Activated effector memory CD4-positive, alpha-beta T cell treated with anti-CD3 and anti-CD28 coated beads, Interleukin-2, amount 50 U/mL, for 16 hours (primary cell): ENCODE results near the gene MKLN1.
"Not testable (repeated sequence)": the region's sequence is repeated elsewhere in the genome, so short reads cannot be mapped to it uniquely, and the experiment has no call there.

Experiments
- DNase-seq: peaks from one replicate; pipeline ENCODE4 v3.0.0-alpha.2; 2020

Gene MKLN1

DNA sequence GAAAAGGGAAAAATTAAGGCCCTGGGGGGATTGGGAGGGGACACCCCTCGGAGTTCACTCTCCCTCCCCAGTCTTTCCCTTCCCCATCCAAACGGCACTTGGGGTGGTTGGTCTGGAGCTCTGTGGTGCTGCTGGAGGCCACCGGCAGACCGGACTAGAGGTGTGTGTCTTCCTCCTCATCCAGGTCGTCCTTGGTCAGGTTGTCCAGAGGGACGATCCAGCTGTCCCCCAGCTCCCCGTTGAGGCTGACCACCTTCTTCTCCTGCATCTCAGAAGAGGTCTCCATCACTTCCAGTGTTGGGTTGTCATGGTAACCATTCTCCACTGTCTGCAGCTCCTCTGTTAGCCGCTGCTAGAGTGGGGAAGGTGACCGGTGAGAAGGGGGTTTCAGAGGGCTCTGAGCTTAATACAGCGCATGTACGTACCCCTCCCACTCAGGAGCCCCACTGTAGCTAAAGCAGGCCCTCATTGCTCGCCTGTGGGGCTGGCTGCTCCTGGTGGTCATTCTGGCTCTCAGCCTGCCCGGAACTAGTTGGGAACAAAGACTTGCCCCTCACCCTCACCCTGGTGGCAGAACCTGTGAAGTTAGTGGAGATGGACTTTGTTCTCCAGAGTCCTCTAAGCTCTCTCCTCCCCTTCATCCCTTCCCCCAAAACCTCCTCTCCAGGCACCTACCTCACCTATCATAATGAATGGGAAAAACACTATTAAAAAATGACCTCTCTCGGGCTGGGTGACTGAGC, 176.7 kb downstream of the MKLN1 start:
- no peak for DNase-seq

DNA sequence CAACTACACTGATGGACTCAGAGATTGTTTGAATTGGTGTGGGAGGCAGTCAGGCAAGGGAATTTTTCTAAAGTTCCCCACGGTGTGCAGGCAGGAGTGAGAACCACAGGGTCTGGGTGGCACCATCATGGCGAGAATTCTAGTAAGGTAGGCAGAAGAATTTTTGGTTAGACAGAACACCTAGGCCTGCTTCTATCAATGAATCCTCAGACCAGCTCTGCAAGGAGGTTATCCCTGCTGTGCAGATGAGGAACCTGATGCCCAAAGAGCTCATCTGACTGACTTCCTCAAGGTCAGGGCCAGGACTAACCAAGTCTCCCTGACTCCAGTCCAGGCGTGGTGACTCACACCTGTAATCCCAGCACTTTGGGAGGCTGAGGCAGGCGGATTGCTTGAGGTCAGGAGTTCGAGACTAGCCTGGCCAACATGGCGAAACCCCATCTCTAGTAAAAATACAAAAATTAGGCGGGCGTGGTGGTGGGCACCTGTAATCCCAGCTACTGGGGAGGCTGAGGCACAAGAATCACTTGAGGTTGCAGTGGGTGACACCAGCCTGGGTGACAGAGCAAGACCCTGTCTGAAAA, 177.5 kb downstream of the MKLN1 start:
- not testable (repeated sequence) for DNase-seq

DNA sequence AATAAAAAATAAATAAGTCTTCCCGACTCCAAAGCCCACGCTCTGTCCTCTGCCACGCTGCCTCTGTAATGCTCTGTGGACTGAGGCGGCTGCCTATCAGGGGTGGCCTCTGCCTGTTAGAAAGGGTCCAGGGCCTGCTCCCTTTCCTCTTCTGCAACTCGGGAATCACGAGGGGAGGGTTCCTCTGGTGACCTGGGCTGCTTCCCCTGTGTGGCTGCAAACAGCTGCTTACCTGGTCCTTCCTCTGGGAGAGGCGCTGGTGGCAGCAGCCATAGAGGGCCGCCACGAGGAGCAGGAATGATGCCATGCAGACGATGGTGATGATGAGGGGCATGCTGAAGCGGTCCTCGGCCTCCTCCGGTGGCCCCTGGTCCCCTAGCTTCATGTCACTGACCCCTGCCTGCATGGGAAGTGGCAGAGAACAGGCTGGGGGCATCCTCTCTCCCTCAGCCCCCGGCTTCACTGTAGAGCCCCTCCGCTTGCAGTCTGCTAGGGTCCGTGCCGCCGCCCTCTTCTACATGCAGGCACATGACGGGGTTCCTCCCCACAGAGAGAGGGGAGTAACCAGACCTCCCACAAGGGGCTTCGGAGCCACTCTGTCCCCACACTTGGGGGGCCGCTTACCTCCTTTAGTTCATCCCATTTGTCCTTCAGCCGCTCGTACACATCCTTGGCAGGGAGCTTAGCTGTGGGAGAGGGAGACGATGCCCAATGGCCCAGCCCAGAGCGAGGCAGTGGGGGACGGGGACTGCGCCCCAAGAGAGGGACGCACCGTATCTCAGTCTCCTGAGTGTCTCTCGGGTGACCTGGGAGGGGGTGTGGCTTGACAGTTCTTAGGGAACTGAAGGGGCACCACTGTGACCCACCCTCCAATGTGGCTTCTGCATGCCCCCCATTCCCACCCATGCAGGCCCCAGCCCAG, 178.2 kb downstream of the MKLN1 start:
- DNase-seq, result no peak

DNA sequence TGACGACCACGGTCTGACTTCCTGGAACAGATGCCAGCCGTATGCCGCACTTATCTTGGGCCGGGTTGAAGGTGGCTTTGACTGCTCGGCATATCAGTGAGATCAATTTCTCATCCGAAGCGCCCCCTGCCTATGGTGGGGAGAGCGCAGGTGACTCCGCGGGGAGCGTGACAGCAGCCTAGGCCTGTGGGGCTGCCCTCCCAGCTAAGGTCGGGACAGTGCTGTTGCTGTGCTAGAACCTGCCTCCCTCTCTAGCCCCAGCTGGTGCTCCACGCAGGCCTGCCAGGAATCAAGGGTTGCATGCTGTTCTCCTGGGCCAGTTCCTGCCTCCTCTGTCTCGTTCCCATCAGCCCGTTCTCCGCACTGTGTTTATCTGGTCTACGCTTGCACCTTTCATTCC, 178.9 kb downstream of the MKLN1 start:
- no peak for DNase-seq

DNA sequence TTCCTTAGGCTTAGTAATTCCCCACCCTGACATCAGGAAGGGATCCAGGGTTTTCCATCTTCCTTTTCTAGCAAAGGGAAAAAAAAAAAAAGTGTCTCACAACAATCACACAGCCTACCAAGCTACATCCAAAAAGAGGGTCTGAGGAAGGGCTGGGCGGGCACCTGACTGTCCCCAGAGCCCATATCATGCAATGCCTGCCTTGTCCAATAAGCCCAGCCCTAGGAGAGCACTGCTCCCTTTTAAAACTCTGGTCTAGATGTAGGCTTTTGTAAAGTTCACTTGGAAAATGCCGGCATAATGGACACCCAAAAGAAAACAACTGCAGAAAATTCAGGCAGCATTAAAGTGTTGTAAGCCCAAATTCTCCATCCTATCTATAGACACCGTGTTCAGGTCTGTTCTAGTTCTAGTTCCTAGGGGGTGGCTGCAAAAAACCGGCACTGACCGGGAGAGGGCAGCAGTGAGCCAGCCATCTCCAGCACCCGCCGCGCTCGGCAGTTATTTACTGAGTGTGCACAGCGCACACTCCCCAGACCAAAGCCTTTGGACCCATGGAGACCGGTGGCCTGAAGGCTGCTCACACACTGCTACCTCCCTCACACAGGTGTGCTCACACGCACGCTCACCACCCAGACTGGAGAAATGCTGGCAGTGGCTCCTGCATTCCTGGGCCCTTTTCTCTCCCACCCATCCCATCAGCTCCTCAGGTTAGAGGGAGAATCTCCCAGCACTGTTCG, 180.1 kb downstream of the MKLN1 start:
- DNase-seq, result peak; percentile 92

DNA sequence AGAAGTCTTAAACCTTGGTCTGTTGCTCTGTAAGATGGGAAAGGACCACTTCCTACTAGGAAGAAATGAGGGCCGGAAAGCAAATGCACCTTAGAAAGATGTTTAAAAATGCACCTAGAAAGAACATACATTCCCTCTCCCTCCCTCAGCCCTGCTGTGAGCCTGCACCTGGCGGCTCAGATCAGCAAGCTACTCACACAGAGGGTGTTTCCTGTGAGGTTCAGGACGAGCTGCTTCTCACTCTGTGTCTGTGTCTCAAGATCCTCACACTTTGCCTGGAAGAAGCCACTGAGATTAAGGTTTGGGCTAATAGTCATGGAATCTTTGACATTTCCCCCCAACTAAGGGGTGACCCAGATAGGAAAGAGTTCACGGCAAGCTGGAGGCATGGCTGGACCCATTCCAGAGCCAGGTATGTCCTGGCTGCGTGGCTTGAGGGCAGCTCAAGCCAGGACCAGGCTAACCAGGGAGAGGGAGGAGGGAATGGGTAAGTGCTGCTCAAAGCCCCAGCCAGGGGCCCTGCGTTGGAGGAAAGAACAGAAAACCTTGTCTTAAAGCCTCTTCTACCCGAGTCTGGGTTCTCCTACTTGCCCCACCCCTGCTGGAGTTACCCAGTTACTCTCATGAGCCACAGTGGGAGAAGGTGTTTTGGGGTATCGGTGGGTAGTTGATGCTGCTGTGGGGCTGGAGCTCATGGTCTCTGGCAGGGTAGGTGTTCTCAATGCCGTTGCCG, 181.2 kb downstream of the MKLN1 start:
- no peak for DNase-seq

DNA sequence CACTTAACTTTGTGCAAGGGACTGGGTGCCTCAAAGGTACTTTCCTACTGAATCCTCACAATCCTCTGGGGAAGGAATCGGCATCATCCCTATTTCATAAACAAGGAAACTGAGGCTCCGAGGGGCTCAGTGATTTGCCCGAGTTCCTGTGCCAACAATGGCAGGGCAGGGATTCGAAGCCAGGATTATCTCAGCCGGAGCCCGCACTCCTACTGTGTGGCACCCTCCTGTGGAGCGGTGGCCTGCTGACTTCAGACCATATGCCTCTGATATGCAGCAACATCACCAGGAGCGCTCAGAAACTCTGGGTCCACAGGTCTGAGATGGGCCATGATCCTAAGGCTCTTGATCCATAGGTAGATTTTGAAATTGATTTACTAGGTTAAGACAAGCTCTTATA, 182.1 kb downstream of the MKLN1 start:
- no peak for DNase-seq

DNA sequence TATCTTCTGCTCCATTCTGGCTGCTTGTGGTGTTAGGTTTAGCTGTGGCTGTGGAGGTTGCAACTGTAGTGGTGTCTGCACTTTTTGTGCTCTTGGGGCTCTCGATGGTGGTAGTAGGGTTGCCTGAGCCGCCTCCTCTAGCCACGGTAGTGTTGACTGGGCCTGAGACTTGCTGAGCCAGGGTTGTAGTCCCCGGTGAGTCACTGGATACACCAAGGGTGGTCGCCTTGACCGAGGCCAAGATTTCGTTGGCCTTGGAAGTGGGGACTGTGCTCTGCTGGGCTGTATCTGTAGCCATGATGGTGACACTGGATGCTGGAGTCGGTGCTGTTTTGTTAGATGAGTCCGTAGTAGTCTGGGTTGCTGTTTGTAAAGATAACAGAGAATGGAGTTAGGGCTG, 183.4 kb downstream of the MKLN1 start:
- DNase-seq, result no peak

DNA sequence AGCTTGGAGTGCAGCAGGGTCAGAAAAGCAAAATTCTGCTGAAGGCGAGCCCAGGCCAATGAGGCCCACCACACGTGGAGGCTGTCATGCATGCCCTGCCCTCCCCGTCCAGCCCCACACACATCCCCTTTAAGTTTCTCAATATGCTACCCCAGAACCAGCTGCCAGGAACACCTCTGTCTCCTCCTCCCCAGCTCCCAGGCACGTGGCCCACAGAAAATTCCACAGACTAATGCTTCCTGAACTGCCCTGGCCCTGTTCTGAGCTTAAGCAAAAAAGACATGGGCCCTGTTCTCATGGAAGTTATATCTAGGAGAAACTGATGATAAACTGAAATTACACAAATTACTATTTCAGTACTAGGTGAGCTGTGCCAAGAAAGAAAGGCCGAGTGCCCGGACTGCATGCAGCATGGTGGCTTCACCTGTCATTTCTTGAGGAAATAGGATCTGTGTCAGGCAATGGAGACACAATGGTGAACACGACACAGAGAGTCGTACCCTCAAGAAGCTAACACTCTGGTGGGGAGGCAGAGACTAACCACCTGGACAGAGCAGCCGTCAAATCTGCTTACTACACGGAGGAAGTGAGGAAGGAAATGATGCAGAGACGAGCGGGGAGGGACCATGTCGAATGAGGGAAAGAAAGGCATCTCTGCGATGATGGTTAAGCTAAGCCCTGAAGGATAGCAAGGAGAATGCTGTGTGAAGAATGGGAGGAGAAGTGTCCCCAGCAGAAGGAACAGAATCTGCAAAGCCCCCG, 184.3 kb downstream of the MKLN1 start:
- DNase-seq, result no peak

DNA sequence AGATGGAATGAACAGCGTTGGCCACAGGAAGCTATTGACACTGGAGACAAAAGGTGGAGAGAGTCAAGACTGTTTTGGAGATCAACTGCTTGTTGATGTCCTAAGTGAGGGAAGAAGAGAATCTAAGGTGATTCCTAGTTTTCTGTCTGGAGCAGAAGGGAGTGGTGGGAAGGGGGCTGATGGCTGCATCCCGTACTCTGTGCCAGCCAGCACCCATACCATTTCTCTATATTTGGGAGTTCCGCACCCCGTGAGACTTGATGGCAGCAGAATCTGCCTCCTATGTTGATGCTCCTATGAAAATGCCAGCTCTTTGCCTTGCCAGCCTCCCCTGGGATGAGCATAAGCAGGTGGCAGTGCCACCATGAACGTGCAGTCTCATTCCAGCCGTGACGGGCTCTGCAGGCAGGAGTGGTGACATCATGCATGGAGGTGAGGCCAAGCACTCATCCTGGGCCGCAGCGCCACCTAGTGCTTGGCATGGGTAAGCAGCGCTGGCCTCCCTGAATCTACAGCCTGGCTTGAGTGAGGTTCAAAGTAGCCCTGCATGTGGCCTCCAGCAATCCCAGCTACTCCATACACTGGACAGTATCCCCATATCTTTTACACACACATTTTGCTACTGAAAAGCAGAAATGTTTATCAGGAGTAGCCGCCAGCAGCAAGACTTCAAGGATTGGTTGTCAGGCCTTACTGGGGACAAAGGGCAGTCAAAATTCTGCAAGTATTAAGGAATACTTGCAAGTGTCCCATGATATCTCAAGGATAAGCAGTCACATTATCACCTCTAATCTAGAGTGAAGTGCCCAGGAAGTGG, 185.8 kb downstream of the MKLN1 start:
- peak; percentile 91 for DNase-seq

DNA sequence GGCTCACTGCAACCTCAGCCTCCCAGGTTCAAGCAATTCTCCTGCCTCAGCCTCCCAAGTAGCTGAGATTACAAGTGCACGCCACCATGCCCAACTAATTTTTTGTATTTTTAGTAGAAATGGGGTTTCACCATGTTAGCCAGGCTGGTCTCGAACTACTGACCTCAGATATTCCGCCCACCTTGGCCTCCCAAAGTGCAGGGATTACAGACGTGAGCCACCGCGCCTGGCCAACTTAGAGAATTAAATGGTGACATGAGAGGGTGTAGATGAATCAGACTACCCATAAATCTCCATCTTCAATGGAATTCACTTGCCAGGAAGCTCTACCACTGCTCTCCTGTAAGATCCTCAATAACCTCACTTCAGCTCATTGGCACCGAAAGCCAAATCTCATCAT, 187.8 kb downstream of the MKLN1 start:
- not testable (repeated sequence) for DNase-seq

DNA sequence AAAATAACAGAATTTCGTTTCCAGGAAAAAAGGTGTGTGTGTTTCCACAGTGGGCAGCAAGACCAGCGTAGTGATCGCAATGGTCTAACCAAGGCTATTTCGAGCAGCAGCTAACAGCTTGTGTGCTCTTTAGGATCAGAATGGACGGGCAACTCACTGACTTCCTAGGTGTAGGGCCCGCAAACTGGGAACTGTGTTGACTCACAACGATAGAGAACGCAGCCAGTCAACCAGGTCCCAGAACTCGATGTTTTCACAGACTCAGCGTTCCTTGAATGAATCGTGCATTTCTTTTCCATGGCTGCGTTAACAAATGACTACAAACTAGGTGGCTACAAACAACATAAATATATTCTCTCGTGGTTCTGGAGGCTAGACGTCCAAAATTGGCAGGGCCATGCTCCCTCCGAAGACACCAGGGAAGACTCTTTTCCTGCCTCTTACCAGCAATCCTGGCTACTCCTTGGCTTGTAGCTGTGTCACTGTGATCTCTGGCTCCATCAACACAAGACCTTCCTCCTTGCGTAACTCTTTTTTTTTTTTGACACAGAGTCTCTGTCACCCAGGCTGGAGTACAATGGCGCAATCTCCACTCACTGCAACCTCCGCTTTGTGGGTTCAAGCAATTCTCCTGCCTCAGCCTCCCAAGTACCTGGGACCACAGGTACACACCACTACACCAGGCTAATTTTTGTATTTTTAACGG, 189.7 kb downstream of the MKLN1 start:
- DNase-seq, result no peak

DNA sequence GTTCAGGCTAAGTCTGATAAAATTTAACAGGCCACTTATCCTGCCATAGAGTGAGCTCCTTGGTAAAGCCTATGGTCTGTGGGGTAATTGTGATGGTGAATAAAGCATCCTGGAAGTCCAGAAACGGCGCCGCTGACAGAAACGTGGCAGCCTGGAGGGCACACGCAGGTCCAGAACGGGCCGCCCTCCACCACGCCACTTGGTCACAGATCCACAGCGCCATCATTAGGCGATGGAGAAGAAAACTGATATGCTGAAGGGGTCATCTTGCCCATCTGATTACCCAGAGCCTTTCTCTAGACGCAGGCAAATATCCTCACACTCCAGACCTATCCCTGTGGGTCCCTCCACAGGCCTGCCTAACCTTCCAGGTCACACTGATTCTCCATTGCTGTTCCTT, 190.9 kb downstream of the MKLN1 start:
- DNase-seq, result no peak

DNA sequence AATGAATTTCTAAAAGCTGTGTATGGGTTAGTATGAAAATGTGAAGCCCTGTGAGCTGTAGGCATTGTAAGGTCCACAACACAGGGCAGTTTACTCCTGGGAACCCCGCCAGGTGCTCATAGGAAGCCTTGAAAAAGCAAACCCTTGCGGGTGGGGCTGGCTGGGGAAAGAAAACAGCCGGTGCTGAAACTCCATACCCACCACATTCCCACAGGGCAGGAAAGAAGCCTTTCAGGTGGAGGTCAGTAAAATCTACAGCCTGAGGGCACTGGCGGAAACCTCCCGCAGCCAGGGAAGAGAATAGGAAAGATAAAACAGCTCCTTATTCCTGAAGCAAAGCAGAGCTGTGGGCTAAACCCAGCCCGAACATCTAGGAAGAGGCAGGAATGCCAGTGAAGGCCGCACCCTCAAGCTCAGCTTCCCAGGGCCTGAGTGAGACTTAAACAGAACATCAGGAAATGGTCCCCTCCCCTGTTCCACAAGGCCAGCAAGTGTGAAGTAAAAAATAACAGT, 194.0 kb downstream of the MKLN1 start:
- peak; percentile 28 for DNase-seq

DNA sequence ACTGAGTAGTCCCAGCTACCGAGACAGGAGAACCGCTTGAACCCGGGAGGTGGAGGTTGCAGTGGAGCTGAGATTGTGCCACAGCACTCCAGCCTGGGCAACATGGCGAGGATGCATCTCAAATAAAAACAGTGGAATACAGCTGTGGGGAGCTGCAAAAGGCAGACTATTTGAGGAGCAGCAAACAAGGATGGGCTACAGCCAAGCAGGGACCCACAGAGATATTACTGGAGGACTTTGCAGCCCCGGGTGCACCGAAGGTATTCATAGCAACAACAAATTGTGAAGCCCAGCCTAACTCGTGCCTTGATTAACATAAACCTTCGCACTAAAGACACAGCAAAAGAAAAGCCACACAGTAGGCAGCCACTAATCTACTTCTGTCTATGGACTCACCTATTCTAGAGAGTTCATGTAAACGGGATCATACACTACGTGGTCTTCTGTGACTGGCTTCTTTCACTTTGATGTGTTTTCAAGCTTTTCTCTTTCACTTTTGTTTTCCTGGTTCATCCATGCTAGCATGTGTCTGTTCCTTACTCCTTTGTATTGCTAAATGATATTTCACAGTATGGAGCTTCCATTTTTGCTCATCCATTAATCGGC, 194.8 kb downstream of the MKLN1 start:
- peak; percentile 36 for DNase-seq

DNA sequence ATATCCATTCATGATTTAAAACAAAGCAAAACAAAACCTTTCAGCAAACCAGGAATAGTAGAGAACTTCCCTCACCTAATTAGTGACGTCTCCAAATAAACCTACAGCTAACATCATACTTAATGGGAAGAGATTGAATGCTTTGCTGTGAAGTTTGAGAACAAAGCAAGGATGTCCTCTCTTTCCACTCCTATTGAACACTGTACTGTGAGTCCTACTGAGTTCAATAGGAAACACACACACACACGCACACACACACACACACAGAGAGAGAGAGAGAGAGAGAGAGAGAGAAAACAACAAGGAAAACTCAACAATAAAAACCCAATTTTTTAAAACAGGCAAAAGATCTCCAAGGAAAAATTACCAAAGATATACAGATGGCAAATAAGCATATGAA, 196.4 kb downstream of the MKLN1 start:
- DNase-seq, result no peak

DNA sequence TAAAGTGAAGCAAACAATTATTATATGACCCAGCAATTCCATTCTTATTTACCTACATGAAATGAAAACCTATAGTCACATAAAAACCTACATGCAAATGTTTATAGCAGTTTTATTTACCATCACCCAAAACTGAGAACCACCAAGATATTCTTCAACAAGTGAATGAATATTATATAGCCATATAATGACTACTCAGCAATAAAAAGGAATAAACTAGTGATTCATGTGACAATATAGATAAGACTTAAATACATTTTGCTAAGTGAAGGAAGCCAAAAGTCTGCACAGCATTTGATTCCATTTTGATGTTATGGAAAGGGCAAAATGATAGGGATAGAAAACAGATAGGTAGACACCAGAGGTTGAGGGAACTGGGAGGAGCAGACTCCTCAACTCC, 197.0 kb downstream of the MKLN1 start:
- DNase-seq, result no peak

DNA sequence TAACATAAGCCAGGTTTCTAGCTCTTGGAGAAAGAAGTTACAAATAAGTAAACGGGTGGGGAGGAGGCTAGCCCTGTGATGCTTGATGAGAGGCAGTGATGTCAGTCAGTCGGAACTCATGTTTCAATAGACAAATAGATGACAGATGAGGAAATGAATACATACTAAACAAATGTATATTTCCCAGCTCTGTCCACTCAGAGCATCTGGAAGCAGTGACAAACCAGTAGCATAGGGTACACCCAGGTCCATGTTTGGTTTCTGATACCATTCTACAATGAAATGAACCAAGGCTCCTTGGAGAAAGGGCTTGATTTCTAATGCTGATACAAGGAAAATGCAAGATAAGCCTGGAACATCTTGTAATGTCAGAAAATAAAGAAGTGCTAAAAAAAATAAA, 198.1 kb downstream of the MKLN1 start:
- no peak for DNase-seq

DNA sequence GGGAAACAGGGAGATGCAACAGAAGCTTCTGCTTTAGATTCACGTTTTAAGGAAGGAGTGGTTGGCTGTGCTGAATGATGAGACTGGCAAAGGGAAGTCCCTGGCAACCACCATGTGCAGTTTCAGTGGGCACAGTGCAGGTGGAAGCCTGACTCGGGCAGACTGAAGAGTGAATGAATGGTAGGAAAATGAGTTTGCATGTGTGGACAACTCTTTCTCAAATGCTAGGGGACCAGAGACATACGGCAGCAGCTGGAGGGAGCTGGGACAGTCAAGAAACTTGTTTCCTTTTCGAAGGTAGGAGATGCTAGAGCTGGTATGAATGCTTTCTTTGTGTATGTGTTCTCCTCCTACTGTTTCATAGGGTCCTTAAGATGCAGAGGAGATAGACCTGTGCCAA, 199.8 kb downstream of the MKLN1 start:
- no peak for DNase-seq
